ENCODE results near the gene ADM.

Gene ADM

DNA sequence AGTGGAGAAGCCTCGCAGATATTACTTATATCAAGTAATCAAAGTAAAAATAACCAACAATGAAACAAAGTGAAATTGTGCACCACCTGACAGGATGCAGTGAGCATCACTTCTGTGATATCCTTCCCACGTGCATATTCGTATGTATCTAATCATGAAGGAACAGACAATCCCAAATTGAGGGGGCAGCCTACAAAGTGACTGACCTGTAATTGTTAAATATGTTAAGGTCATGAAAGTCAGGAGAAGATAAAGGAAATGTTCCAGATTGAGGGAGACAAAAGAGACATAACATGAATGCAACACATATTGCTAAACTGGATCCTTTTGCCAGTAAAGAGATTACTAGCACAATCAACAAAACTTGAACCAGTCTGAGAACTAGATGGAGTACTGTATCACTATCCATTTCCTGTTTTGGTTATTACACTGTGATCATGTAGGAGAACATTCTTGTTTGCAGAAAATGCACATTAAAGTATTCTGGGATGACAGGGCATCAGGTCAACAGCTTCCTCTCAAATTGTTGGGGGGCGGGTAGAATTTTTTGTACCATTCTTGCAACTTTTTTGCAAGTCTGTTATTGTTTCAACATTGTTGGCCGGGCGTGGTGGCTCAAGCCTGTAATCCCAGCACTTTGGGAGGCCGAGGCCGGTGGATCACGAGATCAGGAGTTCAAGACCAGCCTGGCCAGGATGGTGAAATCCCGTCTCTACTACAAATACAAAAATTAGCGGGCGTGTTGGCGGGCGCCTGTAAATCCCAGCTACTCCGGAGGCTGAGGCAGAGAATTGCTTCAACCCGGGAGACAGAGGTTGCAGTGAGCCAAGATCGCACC is 12.9 kb upstream of the ADM start:
- no peak for DNase-seq (ENCODE audit: low read depth)

- DNase-seq (ENCODE audit: low read depth) = peak; percentile 69
These were observed 11.2 kb upstream of the ADM start, which contains the start of gene SBF2 for GRCh38 chr11:10293423-10294289. TSS of gene SBF2 (minus strand) at chr11:10294219. CDS start at chr11:10294069, 150 bp downstream.

DNA sequence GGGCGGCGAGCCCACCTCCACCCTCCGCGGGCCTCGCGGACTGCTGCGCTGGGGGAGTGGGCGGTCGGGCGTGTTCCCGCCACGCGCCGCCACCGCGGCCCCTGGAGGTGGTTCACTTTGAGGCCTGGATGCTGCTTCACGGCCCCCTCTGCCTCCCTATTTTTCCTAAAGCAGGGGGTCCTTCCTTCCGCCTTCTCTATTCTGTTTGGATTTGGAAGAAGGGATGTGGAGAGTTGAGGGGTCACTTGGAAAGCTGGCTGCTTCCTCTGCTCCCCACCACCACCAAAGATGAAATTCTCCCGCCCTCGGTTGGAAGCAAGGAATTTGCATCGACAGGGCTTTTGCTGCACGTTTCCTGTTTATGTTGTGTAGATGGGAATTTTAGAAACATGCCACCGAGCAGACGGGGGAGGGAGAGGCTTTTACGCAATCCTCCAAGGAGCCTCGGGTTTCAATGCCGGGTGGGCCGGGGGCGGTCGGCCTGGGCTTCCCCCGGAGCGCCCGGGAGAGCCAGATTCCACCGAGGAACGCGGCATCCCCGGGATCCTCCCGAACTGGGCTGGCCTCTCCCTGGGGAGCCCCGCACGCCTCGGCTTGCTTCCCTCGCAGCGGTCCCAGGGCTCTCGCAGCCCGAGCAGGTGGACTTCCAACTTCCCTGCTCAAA is 10.5 kb upstream of the ADM start:
- no peak for DNase-seq (ENCODE audit: low read depth)

DNA sequence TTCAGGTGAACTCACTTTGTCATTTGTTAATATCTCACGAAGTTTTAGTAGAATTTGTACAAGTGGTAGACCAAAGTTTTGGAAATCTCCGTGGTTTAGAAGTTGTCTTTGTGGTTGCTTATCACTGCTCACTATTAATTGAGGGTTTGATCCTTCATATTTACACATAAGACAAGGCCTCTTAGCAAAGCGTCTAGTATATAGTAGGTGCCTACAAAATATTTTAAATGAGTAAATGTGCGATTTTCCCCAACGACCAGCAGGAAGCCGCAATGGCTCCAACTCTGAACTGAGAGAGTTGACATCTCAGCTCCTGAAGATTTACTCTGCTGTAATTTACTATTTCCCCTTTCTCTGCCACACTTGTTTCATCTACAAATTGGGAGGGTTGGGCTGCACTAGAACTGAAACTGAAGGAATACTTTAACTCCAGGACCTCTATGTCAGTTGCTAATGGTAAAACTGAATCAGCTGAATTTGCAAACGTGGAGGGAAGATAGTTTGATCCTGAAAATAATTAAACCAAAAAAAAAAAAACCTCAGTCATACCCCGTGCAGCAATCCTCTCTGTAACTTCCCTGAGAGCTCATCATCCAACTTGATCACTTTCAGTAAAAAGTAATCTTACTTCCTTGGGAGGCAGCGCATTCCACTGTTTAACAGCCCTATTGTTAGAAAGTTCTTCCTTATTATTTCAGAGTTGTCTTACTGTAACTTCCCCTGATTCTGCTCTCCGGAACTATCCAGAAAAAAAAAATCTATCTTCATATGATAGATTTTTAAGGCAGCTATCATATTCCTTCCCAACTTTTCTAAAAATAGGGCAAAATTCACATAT is 9.6 kb upstream of the ADM start:
- no peak for DNase-seq (ENCODE audit: low read depth)

GRCh38 chr11:10298342-10298741 is 6.5 kb upstream of the ADM start:
- DNase-seq (ENCODE audit: low read depth) = no peak

DNA sequence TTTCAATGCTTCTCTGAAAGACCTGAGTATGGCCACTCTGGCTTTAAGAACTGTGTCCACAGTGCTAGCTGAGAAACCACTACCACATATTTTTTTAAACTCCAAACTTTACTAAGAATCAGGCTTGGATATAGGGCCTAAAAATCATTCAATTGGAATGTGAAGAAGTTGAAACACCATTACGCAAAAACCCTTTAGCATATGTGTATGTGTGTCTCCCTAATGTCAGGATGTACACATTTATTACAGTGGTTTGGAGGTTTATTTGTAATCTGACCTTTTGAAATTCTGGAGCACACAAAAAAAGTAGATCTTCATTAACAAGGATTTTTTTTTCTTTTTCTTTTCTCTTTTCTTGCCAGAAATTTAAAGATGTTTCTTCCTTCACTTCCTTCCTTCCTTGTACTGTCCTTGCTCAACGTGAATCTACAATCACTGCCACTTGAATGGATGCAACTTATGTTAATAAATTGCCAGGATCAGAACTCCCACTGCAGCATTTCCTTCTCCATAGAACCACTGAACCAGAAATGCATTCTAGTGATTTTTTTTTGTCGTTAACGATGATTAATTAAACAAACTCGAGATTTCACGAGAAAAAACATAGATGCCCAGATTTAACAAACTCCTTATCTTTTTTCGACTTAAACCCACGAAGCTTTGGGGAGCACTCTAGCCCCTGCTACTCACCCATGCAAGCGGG is 3.1 kb upstream of the ADM start:
- no peak for DNase-seq (ENCODE audit: low read depth)

GRCh38 chr11:10302359-10302743 is 2.5 kb upstream of the ADM start:
- no peak for DNase-seq (ENCODE audit: low read depth)

- peak; percentile 55 for DNase-seq (ENCODE audit: low read depth)
These were observed 1.9 kb upstream of the ADM start for GRCh38 chr11:10302744-10303557.

DNA sequence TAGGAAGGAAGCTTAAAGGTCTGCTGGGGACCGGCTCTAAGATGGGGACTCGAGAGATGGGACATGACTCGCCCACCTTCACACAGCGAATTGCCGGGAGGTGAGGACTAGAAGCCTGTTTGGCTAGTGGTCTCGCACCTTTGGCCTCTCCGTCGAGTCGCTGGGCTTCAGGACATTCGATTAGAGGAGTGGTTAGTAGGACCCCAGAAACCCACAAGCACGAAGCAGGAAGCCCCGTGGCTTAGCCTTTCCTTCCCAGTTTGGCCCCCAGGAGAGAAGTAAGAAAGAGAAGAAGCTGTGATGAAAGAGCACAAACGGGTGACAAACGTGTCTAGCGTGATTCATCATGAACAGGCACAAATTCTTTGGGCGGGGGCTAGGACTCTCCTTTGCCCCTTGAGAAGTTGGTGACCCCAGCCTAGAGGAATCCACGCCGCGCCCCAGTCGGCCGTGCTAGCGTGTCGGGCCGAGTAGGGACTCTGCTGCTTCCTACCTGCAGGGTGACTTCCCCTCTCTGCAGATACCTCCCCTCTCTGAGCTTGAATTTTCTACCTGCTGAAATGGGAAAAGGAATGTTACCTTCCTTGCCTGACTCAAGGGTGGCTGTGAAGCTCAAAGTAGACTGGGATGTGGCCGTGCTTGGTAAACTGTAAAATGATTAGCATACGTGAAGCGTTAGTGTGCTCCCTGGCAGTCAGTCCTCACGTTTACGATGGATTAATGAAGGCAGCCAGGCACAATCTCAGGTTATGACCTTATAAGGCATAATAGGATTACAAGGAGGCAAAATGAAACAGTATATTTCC is 1.1 kb upstream of the ADM start:
- DNase-seq (ENCODE audit: low read depth) = no peak

DNA sequence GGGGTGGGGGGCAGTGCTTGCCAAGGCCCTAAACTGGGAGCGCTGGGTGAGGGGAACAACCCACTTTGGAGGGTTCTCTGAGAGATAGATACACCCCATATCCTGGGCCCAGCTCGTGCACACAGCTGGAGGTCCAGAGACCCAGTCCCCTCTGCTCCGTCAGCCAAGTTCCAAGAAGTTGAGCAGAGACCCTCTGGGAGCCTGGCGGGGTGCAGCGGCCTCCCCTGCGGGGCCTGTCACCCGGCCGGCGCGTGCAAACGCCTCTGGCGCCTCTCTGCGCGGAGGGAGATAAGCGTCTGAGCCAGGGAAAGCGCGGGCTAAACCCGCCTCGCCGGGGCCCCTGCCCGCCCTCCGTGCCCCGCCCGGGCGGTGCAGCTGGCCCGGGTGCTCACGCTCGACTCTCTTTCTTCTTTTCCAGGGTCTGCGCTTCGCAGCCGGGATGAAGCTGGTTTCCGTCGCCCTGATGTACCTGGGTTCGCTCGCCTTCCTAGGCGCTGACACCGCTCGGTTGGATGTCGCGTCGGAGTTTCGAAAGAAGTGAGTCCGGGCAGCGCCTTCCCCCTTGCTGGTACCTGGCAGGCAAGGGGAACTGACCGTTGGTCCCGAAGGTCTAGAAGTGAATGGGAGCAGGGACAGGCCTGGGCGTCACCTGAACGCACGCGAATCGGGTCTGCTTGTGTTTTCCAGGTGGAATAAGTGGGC is 540 bp downstream of the ADM start:
- DNase-seq (ENCODE audit: low read depth) = no peak

DNA sequence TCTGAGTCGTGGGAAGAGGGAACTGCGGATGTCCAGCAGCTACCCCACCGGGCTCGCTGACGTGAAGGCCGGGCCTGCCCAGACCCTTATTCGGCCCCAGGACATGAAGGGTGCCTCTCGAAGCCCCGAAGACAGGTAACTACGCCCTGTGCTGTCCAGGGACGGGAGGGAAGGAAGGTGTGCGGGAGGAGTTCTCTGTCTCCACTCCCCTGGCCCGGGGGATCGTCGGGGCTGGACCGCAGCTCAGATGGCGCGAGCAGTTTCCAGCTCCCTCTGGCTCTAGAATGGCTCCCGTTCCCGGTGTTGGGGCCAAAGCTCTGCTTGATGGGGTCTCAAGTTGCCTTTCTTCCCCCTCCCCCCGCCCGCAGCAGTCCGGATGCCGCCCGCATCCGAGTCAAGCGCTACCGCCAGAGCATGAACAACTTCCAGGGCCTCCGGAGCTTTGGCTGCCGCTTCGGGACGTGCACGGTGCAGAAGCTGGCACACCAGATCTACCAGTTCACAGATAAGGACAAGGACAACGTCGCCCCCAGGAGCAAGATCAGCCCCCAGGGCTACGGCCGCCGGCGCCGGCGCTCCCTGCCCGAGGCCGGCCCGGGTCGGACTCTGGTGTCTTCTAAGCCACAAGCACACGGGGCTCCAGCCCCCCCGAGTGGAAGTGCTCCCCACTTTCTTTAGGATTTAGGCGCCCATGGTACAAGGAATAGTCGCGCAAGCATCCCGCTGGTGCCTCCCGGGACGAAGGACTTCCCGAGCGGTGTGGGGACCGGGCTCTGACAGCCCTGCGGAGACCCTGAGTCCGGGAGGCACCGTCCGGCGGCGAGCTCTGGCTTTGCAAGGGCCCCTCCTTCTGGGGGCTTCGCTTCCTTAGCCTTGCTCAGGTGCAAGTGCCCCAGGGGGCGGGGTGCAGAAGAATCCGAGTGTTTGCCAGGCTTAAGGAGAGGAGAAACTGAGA is 1.4 kb downstream of the ADM start:
- no peak for DNase-seq (ENCODE audit: low read depth)

GRCh38 chr11:10307022-10307399 is 2.1 kb downstream of the ADM start:
- no peak for DNase-seq (ENCODE audit: low read depth)

- DNase-seq (ENCODE audit: low read depth) = peak; percentile 68
These were observed 2.7 kb downstream of the ADM start for GRCh38 chr11:10307400-10308200.

DNA sequence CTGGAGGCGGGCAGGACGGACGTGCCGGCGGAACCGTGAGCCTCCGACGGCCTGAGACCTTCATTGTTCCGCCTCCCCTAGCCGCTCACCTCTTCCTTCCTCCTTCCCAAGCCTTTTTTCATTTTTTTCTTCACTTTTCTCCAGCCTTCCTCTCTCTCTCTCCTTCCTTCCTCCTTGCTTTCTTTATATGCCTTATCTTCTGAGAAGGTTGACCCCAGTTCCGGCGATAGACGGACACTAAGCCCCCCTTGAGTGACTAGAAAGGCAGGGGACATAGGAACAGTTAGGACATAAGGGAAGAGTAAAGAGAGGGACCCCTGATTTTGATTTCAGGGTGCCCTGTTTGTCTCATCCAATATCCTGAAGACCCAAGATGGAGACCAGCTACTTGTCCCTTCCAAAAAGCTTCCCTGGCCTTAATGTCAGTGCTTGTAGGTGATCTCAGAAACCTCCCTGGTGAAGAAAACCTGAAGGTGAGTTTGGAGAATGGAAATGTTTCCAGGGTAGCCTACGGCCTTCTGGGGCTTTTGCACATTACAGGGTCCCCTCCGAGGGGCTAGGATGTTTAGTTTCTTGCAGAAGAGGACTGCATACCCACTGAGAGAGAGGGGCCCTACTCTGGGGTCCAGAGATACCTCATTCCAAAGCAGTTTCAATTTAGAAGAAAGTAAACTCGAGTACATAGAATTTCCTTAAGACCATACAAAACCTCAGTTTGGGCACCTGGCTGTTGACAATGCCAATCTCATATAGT is 3.5 kb downstream of the ADM start:
- no peak for DNase-seq (ENCODE audit: low read depth)

GRCh38 chr11:10309163-10310093 is 4.6 kb downstream of the ADM start:
- DNase-seq (ENCODE audit: low read depth) = no peak

Measured in T follicular helper cell (primary cell).